ENCODE results near the gene TWSG1.
"Not testable (repeated sequence)": the region's sequence is repeated elsewhere in the genome, so short reads cannot be mapped to it uniquely, and the experiment has no call there.

Gene TWSG1

DNA sequence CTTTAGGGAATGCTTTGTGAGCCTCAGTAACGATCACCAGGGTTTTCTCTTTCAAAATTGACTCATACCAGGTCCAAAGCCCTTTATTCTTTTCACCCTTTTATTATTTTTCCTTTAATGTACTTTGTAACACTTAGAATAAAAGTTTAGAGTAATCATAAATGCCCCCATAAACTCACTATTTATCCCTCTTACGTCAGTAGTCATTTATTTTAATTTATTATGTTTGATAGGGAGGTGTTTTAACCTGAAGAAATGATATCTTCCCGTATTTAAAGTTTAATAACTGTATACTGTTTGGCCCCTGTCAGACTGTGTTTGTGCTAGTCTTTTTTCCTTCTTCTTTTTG, 1.1 kb downstream of the TWSG1 start:
- DNase-seq (ENCODE audit: low read depth): no peak

DNA sequence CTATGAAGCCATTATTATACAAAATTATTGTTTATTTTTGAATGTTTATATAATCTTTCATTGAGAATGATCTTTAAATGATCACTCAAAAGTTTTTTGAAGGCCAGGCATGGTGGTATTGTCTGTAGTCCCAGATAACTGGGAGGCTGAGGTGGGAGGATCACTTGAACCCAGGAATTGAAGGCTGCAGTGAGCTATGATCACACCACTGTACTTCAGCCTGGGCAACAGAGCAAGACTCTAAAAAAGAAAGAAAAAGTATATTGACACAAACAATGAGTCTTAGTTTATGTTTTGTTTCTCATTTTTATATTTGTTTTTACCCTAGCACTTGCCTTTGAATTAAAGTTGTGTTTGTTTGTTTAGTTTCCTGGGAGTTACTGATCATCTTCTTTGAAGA, 2.3 kb downstream of the TWSG1 start:
- no peak for DNase-seq (ENCODE audit: low read depth)

DNA sequence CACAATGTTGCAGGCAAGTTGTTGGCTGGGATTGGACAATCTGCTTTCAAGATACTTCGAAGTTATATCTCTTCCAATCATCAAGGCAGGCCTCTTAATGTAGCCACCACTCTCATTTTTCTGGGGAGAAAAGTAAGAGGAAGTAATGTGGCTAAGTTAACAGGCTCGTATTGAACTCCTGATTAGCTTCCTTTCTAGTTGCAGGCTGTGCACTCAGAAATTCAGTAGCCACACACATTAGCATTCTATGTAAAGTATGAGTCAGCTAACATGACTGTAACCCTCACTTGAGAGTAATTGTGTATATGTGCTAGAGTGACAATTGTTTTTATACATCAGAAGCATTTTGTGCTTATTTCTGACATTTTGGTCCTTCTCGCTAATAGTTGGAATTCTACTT, 3.3 kb downstream of the TWSG1 start:
- DNase-seq (ENCODE audit: low read depth): no peak

DNA sequence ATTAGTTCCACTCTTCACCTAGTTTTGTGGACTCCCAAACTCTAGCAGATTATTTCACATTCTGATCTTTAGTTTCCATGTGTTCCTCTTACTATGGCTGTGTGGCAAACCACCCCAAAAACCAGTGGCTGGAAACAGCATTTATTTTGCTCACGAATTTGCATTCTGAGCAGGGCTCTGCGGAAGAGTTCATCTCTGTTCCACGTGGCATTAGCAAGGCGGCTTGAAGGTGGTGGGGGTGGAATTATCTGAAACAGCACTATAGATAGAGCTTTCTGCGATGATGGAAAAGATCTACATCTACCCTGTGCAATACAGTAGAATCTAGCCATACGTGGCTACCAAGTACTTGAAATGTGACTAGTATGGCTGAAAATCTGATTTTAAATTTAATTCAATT, 5.9 kb downstream of the TWSG1 start:
- no peak for DNase-seq (ENCODE audit: low read depth)

DNA sequence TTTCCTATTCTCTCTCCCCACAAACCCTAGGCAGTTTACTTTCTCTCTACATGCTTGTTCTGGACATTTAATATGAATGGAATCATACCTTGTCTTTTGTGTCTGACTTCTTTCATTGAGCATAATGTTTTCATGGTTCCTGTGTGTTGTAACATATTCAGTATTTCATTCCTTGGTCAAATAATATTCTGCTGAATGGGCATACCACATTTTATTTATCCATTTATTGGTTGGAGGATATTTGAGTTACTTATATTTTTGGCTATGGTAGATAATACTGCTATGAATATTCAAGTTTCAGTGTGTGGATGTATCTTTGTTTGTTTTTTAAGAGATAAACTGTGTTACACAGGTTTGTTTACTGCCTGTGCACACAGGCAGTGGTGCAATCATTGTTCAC, 9.0 kb downstream of the TWSG1 start:
- no peak for DNase-seq (ENCODE audit: low read depth)

DNA sequence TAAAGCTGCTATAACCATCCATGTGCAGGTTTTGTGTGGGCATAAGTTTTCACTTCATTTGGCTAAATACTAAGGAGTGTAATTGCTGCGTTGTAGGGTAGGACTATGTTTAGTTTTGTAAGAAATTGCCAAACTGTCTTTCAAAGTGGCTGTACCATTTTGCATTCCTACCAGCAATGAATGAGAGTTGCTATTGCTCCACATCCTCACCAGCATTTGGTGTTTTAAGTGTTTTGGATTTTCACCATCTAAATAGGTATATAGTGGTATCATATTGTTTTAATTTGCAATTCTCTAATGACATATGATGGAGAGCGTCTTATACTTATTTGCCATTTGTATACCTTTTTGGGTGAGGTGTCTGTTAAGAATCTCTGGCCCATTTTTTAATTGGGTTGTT, 12.2 kb downstream of the TWSG1 start:
- DNase-seq (ENCODE audit: low read depth): no peak

DNA sequence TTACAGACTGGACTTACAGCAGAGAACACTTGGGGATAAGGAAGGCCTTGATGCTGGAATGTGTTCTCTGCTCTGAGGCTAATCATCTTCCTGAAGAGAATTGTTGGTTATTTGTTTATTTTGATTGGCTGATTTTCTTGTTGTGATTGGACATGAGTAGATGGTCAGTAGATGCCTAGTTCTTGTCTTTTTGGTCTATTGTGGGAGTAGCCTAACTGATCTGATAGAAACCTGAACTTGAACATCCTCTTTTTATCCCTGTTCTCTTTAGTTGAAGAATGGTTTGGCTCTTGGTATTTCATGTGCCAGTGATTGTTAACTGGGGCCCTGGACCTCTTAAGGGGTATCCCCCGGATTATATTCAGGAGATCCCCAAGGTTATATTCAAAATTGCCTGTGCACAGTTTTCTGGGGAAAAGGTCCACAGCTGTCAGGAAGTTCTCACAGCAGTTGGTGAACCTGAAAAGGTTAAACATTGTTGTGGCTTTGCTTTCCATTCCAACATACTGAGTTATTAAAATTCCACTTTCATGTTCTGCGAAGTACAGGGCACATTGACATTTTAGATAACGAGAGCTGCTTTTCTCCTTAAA, 13.6 kb downstream of the TWSG1 start:
- DNase-seq (ENCODE audit: low read depth): no peak

DNA sequence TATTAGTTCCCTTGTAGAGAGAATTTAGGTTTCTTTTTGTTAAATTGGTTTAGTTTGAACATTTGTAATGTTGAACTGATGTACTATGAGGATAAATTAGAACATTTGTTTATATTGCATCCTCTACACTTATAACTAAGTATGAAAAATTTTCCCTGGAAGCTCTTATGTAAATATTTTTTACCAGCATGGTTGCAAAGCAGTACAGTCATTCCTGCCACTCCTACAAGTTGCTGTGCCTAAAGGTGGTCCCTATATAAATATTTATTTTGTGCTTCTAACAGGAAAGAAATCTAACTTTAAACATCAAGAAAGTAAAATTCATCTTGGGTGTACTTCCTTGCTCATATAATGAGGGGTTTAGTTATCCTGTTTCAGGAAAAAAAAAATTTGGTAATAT, 14.2 kb downstream of the TWSG1 start:
- DNase-seq (ENCODE audit: low read depth): no peak

DNA sequence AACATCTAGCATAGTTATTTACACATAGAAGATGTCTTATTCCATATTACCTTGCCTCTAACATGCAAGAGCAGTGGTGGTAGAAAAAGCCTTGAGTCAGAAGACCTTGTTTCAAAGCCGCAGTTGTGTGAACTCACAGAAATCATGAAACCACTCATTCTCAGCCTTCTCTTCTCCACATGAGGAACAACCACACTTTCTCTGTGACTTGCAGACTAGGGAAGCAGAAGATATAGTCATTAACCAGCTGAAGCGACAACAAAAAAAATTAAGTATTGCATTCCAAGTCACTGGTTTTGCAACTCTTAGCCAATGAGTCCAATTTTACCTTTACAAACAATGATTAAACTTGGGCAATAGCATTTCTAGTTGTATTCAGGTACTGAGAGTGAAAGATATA, 19.0 kb downstream of the TWSG1 start:
- no peak for DNase-seq (ENCODE audit: low read depth)

DNA sequence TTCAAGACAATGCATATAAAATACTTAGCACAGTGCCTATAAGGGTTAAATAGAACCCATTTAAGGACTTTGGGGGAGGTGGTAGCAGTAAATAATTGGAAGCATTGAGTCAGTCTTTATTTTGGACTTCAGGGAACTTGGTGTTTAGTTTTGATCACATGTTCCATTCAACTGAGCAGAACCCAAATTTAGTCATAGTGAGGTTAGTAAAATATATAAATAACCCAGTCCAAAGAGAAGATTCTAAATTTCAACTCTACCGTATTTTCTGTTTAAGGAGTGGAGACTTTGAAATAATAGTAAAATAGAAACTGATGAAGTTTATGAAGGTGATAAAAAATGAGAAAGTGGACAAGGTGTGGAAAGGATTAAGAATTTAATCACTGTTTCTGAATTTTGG, 19.7 kb downstream of the TWSG1 start:
- peak; percentile 72 for DNase-seq (ENCODE audit: low read depth)

DNA sequence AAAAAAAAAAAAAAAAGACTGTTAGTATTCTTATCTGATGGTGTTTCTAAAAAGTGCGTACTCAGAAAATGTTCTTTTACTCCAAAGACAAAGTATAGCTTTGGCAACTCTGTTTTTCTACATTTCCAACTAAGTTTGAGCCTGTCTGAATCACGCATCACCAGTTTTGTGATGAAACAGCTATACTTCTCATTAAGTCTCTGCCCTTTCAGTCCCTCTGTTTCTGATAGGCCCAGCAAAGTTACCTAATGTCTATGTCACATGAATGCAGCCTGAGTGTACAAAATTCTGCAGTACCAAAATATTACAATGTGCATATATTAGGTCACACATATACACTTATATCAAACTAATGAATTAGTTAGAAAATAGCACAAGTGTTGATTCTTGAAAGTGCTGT, 22.4 kb downstream of the TWSG1 start:
- no peak for DNase-seq (ENCODE audit: low read depth)

DNA sequence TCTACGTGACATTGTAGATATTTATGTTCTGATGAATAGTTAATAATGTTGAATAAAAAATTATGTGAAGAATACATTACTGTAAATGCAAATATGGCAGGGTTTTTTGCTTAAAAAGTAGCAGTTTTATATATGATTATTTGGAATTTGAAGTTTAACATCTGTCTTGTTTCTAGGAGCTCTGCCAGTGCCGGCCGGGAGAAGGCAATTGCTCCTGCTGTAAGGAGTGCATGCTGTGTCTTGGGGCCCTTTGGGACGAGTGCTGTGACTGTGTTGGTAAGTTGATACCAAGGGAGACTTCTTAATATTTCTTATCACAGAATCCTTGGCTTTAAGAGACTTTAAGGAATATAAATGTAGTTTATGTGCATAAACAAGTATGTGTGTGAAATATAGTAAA, 25.2 kb downstream of the TWSG1 start:
- DNase-seq (ENCODE audit: low read depth): no peak

DNA sequence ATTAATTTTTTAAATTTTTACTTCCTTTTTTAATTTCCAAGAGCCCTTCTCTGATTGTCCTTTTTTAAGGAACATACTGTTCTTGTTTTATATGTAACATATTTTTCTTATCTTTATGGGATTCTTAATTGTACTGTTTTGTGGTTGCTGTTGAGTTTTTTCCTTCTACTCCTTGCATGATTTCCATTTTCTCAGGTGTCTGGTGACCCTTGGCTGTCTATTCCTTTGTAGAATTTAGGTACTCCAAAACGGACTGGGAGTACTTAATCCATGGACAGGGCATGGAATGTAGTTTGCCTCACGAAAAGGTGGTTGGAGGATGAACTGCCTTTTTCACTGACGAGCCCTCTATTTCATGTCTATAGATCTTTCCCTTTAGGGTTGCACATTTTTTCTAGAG, 26.6 kb downstream of the TWSG1 start:
- DNase-seq (ENCODE audit: low read depth): no peak

DNA sequence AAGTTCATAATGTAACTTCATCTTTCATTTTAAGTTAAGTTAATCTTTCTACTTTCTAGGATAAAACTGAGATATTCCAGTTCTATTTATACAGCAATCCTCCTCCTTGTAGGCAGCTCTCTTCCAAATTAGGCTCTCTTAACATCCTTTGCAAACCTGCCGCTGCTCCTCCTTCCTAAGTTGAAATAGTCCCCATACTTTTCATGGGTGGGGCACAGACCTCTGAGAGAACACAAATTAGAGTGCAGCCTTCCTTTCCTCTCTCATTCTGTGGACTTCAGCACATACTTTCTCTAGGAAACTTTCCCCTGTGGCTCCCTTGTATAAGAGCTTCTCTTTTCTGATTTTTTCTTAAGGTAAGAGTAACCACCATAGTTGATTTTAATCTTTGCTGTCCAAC, 28.3 kb downstream of the TWSG1 start:
- DNase-seq (ENCODE audit: low read depth): no peak

DNA sequence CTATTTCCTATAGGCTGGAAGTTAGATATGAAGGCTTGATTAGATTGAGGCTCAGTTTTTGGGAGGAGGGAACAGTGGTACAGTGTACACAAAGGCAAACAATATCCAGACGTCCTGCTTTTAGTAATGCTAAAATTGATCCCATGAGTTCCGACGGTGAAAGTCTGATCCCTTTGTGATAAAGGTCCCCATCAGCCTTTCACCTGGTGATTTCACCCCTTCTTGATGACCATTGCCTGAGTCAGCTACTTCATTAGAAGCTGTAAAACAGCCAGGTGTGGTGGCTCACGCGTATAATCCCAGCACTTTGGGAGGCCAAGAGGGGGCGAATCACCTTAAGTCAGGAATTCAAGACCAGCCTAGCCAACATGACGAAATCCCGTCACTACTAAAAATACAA, 29.7 kb downstream of the TWSG1 start:
- DNase-seq (ENCODE audit: low read depth): no peak

DNA sequence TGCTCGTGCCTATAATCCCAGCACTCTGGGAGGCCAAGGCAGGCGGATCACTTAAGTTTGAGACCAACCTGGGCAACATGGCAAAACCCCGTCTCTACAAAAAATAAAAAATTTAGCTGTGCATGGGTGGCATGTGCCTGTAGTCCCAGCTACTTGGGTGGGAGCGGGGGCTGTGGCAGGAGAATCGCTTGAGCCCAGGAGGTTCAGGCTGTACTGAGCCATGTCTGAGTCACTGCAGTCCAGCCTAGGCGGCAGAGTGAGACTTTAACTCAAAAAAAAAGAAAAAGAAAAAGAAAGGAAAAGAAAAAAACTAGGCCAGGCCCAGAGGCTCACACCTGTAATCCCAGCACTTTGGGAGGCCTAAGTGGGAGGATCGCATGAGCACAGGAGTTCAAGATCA, 30.8 kb downstream of the TWSG1 start:
- DNase-seq (ENCODE audit: low read depth): no peak

DNA sequence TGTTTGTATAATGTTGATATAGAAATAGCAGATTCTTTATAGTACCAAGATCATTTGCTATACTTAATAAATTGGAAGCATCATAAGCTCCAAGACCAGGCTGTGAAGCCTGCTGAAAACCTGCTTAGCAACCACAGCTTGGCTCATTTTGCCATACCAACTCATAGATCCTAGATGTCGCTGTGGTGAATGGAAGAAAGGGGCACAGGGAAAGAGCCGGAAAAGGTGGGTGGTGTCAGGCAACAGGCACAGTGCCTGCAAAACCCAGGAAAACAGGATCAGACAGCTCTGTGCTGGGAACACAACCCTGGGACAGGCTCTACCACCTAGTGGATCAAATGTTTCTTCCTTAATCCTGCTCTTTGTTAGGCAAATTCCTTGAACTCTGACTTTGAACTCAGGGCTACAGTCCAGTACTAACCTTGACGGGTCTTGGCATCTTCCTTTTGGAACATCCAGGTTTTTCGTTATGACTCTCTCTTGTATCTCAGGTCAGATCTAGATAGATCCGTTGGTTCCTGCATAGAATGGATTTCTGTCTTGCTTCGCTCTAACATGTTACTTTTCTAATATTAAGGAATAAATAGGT, 31.6 kb downstream of the TWSG1 start:
- DNase-seq (ENCODE audit: low read depth): peak; percentile 40

DNA sequence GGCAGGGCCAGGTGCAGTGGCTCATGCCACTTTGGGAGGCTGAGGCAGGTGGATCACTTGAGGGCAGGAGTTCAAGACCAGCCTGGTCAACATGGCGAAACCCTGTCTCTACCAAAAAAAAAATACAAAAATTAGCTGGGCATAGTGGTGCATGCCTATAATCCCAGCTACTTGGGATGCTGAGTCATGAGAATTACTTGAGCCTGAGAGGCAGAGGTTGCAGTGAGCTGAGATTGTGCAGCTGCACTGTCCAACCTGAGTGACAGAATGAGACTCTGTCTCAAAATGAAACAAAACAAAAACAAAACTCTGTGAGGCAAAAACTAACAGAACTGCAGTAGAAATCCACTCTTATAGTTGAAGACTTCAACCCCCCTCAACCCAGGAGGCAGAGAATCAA, 38.7 kb downstream of the TWSG1 start:
- not testable (repeated sequence) for DNase-seq (ENCODE audit: low read depth)

DNA sequence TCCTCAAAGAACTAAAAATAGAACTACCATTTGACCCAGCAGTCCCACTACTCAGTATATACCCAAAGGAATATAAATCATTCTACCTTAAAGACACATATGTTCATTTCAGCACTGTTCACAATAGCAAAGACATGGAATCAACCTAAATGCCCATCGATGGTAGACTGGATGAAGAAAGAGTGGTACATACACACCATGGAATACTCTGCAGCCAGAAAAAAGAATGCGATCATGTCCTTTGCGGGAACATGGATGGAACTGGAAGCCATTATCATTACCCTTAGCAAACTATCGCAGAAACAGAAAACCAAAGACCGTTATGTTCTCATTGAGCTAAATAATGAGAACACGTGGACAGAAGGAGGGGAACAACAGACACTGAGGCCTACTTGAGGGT, 44.5 kb downstream of the TWSG1 start:
- DNase-seq (ENCODE audit: low read depth): no peak

DNA sequence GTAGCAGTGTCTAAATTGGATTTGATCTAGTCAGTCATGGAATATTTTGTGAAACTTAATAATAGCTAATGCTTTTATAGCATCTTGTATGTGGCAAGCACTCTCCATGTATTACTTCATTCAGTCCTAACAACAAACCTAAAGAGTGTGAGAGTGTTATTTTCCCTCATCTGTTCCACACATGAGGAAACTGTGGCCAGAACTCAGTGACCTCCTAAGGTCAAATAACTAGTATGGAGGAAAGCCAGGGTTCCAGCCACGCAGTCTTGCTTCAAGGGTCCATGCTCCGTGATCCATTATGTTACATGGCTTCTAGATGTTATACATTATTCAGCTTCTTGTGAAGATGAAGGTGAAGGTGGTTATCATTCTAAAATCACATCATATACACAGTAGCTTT, 45.5 kb downstream of the TWSG1 start:
- no peak for DNase-seq (ENCODE audit: low read depth)

DNA sequence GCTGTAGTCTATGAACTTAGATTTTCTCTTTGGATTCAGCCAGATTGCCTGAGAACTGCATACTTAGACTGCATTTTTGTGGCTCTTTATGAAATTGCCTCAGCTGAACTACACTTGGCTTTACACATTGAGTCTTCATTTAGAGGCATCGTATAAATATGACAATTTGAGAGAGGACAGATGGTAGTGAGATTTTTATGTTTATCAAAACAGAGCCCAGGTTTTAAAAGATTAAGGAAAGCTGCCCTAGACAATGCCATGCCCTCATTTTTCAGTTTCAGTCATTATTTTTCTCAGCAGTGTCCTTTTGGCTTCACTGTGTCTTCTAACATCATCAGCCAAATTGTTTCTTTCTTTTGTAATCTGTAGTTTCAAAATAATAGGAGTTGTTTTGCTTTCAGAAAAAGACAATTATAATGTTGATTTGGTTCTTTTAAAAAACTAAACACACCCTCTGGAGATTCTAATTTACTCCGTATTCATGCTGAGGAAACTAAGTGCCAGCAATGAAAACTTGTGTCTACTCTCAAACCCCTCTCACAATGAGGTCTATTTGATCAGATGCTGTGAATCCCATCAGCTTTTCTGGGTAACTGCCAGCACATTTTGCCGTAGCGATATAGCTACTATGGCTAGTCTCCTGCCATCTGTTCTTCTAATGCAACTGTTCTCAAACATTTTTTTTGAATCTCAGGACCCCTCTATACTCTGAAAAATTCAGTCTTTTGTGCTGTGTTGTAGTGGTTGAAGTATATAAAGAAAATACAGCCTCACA, 46.2 kb downstream of the TWSG1 start:
- DNase-seq (ENCODE audit: low read depth): peak; percentile 6

DNA sequence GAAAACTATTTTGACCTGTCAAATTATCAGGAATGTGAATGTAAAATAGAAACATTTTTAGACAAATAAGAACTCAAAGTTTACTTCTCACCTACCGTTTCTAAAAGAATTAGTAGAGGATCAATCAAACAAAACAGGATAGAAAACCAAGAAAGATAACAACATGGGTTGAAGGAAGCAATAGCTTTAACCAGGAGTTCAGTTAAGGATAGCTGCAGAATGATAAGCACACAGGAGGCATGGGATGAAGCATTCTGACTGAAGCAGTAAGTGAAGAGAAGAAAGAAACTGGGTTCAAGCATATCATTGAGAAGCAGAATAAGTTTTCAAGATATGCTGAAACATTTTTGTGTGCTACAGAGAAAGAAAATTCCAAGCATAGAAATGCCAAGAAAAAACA, 52.3 kb downstream of the TWSG1 start:
- DNase-seq (ENCODE audit: low read depth): no peak

DNA sequence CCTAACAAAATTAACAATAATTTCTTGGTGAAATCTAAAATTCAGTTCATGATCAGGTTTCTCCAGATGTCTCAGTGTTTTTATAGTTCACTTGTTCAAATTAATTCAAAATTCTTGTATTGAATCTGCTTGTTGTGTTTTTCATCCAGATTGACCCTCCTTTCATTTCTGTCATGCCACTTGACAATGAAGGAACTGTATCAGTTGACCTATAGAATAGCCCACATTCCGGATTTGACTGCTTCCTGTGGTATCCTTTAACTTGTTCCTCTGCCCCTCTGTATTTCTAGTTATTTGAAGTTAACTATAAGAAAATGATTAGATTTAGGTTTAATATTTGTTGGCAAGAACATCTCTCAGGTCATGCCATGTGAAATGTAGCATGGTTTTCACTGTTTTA, 53.3 kb downstream of the TWSG1 start:
- DNase-seq (ENCODE audit: low read depth): no peak

DNA sequence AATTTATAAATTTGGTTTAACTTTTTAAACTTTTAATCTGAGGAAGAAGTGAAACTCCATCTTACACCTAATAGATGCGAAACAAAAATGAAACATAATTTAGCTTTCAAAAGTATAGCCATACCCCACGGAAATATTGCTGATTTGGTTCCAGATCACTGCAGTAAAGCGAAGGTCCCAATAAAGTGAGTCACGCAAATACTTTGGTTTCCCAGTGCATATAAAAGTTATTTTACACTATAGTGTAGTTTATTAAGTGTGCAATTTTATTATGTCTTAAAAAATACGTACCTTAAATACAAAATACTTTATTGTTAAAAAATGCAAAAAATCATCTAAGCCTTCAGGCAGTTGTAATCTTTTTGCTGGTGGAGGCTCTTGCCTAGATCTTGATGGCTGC, 55.1 kb downstream of the TWSG1 start:
- DNase-seq (ENCODE audit: low read depth): no peak

Data from stromal cell of bone marrow (primary cell).